GM21367 (cell line): ENCODE data around the gene SLC22A2.
A peak's percentile ranks its signal among the peaks of the same experiment; 100 is the strongest.

Experiments used
- ATAC-seq: cut with Tn5 transposase; IDR thresholded peaks from one replicate; pipeline ENCODE4 v1.9.1; 2021; ENCODE audit not compliant: unreplicated experiment

SLC22A2 gene

DNA sequence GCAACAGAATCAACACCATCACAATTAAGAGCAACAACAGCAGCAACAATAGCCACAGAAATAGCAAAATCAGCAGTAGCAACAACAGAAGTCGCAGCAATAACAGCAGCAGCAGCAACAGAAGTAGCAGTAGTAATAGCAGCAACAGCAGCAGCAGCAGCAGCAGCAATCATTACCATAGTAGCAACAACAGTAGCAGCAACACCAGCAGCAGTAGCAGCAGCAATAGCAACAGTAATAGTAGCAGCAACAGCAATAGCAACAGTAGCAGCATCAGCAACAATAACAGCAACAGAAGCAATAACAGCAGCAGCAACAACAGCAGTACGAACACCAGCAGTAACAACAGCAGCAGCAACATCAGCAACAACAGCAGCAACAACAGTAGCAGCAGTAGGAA lies 39.8 kb downstream of the SLC22A2 start:
- no peak for ATAC-seq

DNA sequence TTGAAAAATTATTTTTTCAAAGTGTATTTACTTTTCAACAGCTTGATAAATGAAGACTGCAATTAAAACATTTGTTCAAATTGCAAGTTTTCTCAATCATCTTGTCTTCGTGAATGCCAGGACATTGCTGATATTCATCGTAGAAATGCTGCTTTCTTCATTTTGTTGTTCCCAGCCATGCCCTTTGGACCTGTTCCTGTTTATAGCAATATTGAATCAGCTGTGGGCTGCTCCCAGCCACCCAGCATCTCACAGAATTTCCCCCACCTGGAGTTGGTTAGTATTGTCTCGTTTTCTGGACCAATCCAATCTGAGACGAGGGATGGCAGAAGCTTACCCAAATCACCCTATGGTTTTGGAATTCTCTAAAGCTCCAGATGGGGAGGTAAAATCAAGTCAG lies 40.8 kb downstream of the SLC22A2 start:
- ATAC-seq = no peak

DNA sequence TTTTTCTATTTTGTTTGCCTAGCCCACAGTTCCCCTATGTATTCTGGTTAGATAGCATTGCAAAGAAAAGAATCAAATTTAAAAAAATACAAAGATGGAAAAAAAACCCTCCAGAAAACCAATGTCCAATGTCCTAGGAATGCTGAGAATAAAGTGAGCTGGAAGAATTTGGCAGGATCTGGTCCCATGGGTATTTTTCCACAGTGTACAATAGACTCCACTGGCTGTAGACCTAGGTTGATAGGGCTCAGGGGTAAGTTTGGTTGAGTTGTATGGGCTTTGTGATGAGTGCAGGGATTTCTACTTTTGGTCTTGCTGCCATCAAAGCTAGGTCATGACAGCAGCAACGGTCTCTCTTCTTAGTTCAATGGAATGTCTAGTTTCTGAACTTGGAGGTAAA lies 41.5 kb downstream of the SLC22A2 start:
- no peak for ATAC-seq

DNA sequence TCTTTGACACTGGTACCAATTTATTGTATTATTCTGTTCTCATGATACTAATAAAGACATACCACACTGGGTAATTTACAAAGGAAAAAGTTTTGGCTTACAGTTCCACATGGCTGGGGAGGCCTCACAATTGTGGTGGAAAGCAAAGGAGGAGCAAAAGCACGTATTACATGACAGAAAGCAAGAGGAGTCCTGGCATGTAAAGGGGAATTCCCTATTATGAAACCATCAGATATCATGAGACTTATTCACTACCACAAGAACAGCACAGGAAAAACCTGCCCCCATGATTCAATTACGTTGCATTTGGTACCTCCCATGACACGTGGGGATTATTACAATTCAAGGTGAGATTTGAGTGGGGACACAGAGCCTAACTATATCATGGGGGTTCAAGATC lies 43.4 kb downstream of the SLC22A2 start:
- no peak for ATAC-seq

DNA sequence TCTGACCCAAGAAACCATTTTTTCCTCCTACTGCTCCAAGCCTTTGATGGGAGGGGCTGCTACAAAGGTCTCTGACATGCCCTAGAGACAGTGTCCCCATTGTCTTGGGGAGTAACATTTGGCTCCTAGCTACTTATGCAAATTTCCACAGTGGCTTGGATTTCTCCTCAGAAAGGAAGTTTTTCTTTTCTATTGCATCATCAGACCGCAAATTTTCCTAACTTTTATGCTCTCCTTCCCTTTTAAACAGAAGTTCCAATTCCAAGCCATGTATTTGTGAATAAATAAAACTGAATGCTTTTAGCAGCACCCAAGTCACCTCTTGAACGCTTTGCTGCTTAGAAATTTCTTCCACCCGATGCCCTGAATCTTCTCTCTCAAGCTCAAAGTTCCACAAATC lies 51.0 kb downstream of the SLC22A2 start:
- no peak for ATAC-seq

DNA sequence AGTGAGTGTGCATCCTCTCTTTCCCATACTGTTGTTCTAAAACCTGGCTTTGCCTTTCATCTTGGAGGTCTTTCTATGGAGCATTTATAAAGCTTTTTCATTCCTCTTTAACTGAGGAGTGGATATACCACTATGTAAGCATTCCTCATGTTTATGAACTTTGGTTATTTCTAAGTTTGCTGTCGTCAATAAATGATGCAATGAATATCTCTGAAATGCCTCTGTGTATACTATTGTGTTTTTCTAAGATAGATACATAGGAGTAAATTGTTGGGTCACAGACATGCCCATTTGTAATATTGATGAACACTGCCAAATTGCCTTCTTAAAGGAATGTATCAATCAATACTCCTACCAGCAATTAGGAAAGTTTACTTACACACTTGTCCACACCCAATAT lies 53.9 kb downstream of the SLC22A2 start:
- ATAC-seq = no peak

DNA sequence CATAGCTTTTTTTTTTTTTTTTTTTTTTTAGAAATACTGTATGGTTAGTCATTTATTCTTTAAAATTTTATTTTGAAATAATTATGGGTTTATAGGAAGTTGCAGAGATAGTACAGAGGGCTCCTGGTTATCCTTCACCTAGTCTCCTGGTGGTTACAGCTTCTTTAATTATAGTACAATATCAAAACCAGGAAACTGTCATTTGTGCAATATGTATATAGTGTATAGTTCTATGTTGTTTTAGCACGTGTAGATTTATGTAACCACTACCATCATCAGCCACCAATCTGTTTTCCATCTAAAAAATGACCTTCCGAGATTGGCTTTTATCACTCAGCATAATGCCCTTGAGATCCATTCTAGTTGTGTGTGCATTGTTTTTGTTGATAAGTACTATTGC lies 54.7 kb downstream of the SLC22A2 start:
- ATAC-seq = no peak

DNA sequence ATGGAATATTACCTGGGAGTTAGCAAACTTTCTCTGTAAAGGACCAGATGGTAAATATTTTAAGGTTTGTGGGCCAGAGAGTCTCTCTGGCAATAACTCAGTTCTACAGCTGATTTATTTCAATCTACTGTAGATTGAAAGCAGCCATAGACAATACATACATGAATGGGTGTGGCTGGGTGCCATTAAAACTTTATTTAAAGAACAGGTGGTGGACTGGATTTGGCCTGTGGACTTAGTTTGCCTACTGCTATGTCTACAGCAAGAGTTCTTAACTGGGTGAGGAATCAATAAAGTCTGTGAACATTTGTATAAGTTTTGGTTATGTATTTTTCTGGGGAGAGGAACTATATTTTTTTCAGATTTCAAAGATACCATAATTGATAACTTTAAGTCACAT lies 55.1 kb downstream of the SLC22A2 start:
- no peak for ATAC-seq

DNA sequence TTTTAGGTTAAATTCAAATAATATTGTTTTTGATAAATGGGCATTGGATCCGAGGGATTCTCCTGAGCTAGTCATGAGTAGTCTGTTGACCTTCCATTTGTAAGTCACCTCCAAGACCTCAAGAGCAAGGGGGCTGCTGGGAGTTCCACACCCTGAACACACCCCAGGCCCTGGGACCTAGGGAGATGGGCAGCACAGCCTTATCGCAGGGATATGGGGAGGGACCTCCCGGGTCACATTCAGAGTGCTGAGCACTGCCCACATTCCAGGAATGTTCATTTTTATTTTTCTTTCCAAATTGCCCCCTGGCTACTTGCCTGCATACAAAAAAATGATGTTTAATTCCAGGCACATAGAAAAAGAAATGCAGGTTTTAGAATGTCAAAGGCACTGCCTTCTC lies 55.5 kb downstream of the SLC22A2 start:
- ATAC-seq = no peak

DNA sequence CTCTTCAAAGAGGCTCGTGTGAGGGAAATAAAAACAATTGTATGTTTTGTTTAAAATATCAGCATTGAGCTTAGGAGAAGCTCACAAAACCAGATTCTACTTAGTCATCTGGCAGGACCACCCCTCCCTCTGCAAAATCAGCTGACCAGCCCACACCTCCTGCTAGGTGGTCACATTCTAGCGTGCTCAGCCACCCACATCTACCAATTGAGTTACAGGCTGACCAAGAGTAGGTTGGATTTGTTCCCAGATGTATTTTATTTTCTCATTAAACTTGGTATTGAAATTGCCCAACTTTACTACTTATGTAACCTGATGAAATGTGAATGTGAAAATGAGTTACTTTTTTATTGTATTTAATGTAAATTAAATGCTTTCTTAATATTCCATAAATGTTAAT lies 56.2 kb downstream of the SLC22A2 start:
- ATAC-seq = no peak

DNA sequence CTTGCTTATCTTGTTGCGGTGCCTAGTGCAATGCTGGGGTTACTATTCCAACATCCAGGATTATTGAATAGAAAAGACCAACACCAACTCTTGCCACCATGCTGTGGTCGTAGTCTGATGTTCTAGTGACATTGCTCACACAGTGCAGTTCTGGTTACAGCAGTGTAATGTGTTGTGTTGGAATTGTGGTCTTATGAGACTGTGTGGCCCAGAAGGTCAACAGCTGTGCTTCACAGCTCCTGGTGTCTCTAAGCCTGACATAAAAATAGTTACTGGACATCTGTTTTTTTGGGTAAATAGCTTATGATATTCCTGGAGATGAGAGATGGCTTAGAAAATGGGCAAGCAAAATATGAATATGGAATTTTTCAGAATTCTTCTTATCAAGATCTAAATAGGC lies 57.6 kb downstream of the SLC22A2 start:
- no peak for ATAC-seq

DNA sequence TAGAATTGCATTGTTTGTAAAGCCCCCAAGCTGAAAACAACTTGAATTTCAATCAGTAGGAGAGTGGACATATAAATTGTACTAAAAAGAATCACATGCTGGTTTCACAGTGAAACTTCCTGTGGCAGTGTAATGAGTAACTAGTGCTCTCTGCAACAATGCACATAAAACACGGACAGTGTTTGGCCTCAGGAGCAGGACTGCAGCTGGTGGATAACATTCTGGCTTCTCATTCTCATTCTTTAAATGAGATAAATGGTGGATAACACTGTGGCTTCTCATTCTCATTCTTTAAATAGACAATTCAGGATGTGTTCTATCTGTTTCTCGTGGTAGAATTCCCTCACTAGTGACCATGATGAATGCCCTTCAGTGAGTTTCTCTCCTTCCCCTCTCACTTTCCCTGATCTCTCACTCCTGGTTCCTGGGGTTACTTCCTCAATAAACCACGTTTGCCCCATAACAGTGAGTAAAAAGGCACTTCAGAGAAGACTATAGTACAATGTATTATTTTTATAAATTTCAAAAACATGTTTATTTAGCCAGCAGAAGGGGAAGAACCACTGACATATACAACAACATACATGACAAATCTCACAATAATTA lies 59.9 kb downstream of the SLC22A2 start:
- peak; percentile 75 for ATAC-seq

DNA sequence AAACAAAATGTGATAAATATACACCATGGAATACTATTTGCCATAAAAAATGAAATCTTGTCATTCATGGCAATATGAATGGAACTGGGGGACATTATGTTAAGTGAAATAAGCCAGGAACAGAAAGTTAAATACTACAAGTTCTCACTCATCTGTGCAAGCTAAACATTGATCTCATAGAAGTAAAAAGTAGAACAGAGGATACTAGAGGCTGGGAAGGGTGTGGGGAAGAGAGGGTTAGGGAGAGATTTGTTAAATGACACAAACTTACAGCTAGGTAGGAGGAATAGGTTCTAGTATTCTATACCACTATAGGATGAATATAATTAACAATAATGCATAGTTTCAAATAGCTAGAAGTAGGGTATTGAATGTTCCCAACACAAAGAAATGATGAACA lies 61.0 kb downstream of the SLC22A2 start:
- no peak for ATAC-seq

DNA sequence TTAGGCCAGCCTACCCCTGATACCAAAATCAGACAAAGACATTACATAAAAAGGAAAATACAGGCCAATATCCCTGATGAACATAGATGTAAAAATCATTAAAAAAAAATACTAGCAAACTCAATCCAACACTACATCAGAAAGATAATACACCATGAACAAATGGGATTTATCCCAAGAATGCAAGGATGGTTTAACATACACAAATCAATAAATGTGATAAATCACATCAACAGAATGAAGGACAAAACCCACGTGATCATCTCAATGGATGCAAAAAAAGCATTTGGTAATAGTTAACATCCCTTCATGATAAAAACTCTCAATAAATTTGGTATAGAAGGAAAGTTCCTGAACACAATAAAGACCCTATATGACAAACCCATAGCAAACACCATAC lies 63.8 kb downstream of the SLC22A2 start:
- ATAC-seq = no peak

DNA sequence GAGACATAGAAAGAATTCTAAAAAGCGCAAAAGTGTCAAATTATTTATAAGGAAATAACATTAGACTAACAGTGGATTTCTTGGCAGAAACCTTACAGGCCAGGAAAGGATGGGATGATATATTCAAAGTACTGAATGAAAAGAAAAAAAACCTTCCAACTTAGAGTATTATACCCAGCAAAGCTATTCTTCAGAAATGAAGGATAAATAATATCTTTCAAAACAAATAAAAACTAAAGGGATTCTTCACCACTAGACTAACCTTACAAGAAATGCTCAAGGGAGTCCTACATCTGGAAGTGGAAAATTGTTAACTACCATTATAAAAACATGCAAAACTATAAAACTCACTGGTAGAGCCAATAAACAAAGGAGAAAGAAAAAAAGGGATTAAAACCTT lies 65.8 kb downstream of the SLC22A2 start:
- ATAC-seq = no peak

DNA sequence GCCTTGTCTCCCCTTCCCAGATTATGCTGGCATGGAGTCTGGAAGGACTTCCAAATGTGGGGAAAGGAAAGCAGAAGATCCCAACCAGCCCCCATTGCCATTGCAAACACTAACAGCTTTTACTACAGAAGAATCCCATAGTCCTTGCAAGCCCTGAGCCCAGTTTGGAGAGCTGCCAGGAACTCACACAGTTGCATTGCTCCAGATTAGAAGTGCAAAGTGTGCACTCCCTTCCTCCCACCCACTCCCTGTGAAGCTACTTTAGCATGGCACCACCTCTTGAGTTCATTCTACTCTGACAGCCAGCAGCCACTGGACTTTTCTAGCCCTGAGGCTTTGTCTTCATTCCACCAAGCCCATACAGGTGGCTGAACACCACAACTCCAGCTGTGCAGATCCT lies 67.6 kb downstream of the SLC22A2 start:
- ATAC-seq = no peak

DNA sequence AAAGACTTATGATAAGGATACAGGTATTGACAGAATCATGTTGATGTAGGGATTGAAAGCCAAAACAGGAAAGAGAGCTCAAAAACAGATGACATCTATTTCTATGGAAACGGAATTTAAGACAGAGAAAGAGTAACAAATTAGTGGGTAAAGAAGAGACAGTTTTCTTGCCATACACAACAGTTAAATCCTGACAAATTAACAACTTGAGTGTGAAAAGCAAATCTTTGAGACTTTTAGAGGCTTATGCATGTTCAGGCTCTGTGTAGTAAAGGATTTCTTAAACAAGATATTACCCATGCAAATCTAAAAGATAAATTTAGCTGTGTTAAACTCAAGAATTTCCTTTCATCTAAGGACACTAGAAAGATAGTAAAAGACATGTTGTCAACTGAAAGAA lies 68.5 kb downstream of the SLC22A2 start:
- ATAC-seq = no peak

DNA sequence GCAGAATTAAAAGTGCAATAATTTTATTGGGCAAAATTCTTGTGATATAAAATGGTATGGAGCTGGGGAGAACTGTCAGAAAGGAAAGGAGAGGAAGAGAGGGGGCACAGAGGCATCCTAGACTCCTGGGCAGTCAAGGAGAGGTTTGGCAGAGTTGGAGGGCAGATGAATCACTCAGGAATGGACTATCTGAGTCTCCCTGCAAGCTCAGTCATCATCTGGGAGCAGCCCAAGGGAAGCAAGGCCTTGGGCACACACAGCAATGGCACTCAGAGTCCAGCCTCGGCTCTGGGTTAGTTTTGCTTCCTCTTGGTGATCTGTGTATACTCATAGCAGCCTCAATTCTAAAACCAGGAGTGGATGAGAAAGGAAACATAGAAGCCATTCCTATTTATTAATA lies 69.8 kb downstream of the SLC22A2 start:
- ATAC-seq = no peak

DNA sequence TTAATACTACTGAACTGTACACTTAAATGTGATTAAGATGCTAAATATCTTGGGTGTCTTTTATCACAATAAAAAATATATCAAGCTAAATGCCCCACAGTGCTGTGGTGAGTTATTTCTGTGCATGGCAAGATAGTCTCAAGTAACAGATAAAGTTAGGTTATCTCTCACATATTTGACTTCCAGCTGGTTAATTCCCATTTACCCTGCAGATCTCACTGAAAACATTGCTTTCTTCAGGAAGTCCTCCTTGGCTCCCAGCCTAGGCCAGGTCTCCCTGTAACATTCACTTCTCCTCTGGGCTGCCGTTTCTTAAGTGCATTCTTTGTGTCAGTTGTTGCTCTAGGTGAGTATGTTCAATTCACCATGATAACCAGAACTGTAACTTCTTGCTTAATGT lies 77.9 kb downstream of the SLC22A2 start:
- ATAC-seq = no peak

DNA sequence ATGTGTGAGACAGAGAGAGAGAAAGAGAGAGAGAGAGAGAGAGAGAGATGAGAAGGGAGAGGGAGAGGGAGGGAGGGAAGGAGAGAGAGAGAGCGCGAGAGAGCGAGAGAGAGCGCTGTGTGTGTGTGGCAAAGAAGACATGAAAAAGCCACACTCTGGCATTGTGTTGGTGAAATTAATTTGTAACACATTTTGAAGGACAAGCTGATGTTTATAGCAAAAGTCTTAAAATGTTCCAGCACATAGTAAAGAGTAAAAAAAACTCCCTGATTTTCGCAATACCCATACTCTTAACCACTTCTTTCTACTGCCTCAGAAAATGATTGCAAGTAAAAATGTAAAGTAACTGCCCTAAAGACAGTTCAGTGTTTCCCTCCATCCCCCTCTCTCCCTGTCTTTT lies 80.3 kb downstream of the SLC22A2 start:
- no peak for ATAC-seq

DNA sequence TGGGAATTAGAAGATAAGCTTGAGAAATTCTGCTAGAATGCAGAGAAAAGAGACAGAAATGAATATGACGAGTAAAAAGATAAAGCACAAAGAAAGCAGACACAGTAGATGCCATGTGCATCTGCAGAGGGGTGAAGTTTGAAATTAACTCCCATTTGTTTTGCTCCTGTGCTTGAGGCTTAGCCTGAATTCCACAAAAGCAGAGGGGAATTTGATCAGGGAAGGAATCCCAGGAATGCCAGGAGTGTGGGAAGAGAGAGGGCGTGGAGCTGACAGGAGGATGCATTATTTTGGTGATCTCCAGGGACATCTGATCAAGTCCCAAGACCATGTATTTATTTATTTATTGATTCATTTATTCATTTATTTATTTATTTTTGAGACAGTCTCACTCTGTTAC lies 81.4 kb downstream of the SLC22A2 start:
- no peak for ATAC-seq

DNA sequence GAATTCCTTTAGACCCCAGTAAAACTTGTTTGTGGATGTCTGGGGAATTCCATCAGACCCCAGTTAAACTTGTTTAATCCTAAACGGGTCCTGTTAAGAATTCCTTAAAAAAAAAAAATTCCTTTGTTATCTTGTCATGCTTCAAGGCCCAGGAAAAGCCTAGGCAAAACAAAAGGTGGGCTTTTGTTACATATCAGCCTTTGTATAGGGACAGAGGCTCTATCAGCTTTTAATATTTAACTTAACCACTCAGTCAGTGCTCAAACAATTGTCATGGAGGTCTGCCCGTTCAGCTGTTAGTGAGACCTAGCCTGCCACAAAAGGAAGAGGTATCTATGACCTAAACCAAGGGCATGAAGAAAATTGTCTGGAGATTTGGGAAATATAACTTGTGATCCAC lies 83.9 kb downstream of the SLC22A2 start:
- ATAC-seq = no peak

DNA sequence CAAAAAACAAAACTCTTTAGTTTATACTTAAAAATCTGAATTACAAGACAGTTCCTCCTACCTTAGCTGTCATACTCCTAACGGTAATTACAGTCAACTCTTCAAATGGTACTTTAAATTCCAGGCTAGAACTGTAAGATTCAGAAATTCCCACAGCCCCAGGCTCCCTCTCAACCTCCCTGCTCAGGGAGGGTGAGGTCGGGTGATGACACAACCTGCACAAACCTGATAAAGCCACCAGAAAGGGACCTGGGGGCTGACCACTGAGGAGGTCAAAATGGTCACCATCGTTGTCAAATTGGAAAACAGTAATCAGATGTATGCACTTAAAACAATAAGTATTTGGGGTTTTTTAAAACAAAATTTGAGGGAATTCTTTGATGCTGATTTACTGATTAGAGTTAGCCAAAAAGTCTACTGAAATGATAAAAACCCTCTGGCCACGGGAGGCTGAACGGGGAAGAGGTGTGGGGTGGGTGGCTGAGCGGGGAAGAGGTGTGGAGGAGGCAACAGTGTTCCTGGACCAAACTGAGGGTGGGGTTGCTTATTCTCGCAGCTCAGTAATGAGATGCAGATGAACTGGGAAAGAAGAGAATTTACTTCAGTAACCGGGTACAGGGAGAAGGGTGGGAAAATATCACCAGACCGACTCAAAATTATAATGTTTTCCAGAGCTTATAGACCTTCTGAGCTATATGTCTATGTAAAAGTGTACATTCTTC lies 84.7 kb downstream of the SLC22A2 start:
- ATAC-seq = no peak
